Measurements from ENCODE around the gene WNT7B.

The WNT7B gene

DNA sequence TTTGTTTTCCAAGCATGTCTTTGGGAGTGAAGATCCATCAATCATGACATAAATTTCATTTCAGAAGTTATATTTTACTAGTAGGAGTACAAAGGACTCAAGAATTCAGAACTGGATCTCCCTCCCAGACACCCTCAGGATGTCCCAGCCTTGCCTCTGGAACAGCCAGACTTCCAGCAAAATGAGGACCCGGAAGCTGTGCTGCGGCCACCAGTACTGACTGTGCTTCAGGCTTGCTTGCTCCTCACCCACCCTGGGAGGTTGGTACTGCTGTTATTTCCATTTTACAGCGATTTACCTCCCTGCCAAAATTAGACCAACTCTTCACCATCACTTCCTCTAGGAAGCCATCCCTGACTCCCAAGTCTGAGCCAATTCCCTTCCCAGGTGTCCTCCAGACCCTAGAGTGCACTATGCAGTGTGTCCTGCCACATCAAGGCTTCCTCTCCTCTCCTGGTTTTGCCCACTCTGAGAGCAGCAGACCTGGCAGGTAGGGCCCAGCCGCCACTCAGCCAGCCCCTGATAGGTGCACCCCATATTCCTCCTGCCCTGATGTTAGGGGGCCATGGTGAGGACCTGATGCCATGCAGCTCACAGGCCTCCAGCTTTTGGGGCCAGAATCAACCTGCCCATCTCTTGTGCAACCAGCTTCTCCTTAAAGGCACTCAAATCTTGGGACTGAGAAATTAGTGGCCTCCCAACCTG lies 47.3 kb upstream of the WNT7B start:
- TF ChIP-seq ARNTL (CRISPR knock-in tag; IDR thresholded peaks at IDR 0.05; ENCODE audit: borderline replicate concordance, low read depth), result no peak
- 0 out of 3 replicates have a peak, but pooled peaks have one; percentile 29 for ATAC-seq

DNA sequence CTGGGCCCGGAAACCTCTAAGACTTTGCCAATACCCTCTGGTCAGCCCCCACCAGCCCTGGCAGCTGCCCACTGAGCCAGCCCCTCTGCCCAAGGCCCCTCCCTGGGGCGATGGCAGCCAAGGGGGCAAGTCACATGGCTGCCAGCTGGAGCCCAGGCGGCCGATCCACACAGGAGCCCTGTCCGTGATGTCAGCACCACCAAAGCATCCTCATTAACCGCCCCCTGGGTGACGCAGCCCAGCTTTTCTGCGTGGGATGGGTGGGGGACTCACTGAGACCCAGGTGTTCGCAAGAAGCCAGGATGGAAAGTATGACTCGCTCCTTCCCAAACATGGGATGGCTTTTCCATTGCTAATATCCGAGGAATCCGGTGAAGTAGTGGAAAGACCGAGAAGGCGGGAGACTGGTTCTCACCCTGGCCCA lies 46.6 kb upstream of the WNT7B start:
- TF ChIP-seq ZFP3 (CRISPR knock-in tag; IDR thresholded peaks at IDR 0.05), result no peak
- no peak for TF ChIP-seq PPARA (CRISPR knock-in tag; IDR thresholded peaks at IDR 0.05; ENCODE audit: borderline replicate concordance)
- TF ChIP-seq ZNF565 (CRISPR knock-in tag; conservative IDR thresholded peaks at IDR 0.05; ENCODE audit: low read depth), result no peak
- no peak for TF ChIP-seq ZNF70 (CRISPR knock-in tag; IDR thresholded peaks at IDR 0.05)
- TF ChIP-seq, protein P1, sequence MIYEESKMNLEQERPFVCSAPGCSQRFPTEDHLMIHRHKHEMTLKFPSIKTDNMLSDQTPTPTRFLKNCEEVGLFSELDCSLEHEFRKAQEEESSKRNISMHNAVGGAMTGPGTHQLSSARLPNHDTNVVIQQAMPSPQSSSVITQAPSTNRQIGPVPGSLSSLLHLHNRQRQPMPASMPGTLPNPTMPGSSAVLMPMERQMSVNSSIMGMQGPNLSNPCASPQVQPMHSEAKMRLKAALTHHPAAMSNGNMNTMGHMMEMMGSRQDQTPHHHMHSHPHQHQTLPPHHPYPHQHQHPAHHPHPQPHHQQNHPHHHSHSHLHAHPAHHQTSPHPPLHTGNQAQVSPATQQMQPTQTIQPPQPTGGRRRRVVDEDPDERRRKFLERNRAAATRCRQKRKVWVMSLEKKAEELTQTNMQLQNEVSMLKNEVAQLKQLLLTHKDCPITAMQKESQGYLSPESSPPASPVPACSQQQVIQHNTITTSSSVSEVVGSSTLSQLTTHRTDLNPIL (CRISPR knock-in tag; IDR thresholded peaks at IDR 0.05; ENCODE audit: low read depth), result no peak
- TF ChIP-seq, protein P2, sequence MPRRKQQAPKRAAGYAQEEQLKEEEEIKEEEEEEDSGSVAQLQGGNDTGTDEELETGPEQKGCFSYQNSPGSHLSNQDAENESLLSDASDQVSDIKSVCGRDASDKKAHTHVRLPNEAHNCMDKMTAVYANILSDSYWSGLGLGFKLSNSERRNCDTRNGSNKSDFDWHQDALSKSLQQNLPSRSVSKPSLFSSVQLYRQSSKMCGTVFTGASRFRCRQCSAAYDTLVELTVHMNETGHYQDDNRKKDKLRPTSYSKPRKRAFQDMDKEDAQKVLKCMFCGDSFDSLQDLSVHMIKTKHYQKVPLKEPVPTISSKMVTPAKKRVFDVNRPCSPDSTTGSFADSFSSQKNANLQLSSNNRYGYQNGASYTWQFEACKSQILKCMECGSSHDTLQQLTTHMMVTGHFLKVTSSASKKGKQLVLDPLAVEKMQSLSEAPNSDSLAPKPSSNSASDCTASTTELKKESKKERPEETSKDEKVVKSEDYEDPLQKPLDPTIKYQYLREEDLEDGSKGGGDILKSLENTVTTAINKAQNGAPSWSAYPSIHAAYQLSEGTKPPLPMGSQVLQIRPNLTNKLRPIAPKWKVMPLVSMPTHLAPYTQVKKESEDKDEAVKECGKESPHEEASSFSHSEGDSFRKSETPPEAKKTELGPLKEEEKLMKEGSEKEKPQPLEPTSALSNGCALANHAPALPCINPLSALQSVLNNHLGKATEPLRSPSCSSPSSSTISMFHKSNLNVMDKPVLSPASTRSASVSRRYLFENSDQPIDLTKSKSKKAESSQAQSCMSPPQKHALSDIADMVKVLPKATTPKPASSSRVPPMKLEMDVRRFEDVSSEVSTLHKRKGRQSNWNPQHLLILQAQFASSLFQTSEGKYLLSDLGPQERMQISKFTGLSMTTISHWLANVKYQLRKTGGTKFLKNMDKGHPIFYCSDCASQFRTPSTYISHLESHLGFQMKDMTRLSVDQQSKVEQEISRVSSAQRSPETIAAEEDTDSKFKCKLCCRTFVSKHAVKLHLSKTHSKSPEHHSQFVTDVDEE (CRISPR knock-in tag; IDR thresholded peaks at IDR 0.05), result no peak
- TF ChIP-seq TCF4 (CRISPR knock-in tag; IDR thresholded peaks at IDR 0.05; ENCODE audit: borderline replicate concordance), result no peak
- TF ChIP-seq, protein P3, sequence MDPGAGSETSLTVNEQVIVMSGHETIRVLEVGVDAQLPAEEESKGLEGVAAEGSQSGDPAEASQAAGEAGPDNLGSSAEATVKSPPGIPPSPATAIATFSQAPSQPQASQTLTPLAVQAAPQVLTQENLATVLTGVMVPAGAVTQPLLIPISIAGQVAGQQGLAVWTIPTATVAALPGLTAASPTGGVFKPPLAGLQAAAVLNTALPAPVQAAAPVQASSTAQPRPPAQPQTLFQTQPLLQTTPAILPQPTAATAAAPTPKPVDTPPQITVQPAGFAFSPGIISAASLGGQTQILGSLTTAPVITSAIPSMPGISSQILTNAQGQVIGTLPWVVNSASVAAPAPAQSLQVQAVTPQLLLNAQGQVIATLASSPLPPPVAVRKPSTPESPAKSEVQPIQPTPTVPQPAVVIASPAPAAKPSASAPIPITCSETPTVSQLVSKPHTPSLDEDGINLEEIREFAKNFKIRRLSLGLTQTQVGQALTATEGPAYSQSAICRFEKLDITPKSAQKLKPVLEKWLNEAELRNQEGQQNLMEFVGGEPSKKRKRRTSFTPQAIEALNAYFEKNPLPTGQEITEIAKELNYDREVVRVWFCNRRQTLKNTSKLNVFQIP (CRISPR knock-in tag; IDR thresholded peaks at IDR 0.05; ENCODE audit: borderline replicate concordance, low read depth), result no peak
- peak; percentile 16; the same call in 2 of the 3 replicates for ATAC-seq

DNA sequence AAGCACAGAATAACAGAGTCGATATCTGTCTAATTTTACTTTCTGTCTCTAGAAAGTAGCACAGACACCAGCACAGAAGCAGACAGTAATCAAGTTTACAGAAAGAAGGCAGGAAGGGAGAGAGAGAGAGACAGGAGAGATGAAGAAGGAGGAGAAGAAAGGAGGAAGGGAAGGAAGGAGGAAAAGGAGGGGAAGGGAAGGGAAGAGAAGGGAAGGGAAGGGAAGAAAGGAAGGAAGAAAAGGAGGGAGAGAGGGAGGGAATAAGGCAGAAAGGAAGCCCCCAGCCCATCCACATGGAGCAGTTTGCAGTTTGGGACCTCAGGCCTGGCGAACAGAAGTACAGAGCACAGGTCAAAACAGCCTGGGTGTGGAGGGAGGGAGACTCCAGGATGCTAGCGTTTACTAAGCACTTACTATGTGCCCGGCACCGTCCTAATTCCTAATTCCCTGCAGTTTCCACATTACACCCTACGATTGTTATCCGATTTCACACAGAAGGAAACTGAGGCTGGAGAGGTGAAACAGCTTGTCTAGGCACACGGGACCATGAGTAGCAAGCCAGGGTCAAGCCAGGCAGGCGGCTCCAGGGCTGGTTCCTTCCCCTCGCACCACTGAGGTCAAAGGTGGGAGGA lies 46.0 kb upstream of the WNT7B start:
- TF ChIP-seq, protein P1 (CRISPR knock-in tag; IDR thresholded peaks at IDR 0.05; ENCODE audit: low read depth), result no peak
- no peak for TF ChIP-seq RARB (CRISPR knock-in tag; IDR thresholded peaks at IDR 0.05)
- ATAC-seq, result no peak

DNA sequence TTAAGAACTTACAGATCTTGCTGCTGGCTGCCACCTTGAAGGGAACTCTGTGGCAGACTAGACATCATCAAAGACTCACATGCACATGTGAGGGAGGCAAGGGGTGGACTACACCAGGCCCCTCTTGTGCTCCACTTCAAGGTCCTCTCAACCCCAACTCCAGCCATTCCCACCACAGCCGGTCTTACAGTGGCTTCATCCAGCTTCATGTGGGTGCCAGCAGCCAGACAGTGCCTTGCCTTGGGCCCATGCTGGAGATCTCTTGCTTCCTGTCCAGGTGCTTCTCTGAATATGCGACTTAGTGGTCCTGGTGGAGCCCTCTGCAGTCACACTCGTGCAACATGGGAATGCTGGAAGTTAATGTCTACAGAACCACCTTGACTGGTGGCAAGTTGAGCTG lies 44.6 kb upstream of the WNT7B start:
- TF ChIP-seq ESRRG (CRISPR knock-in tag; IDR thresholded peaks at IDR 0.05) (no peak), GLIS3 (CRISPR knock-in tag; IDR thresholded peaks at IDR 0.05) (no peak), ZNF8 (CRISPR knock-in tag; IDR thresholded peaks at IDR 0.05) (no peak), ZFP3 (CRISPR knock-in tag; IDR thresholded peaks at IDR 0.05) (no peak), ZNF70 (CRISPR knock-in tag; IDR thresholded peaks at IDR 0.05) (no peak), PPARA (CRISPR knock-in tag; IDR thresholded peaks at IDR 0.05; ENCODE audit: borderline replicate concordance) (no peak), OSR1 (CRISPR knock-in tag; IDR thresholded peaks at IDR 0.05) (no peak), SNAI2 (CRISPR knock-in tag; IDR thresholded peaks at IDR 0.05) (no peak), CSDC2 (CRISPR knock-in tag; IDR thresholded peaks at IDR 0.05) (no peak), BACH2 (CRISPR knock-in tag; IDR thresholded peaks at IDR 0.05; ENCODE audit: borderline replicate concordance) (no peak), ZNF565 (CRISPR knock-in tag; conservative IDR thresholded peaks at IDR 0.05; ENCODE audit: low read depth) (no peak), TCF4 (CRISPR knock-in tag; IDR thresholded peaks at IDR 0.05; ENCODE audit: borderline replicate concordance) (no peak), ZC3H10 (CRISPR knock-in tag; IDR thresholded peaks at IDR 0.05) (no peak)
- TF ChIP-seq, protein P4, sequence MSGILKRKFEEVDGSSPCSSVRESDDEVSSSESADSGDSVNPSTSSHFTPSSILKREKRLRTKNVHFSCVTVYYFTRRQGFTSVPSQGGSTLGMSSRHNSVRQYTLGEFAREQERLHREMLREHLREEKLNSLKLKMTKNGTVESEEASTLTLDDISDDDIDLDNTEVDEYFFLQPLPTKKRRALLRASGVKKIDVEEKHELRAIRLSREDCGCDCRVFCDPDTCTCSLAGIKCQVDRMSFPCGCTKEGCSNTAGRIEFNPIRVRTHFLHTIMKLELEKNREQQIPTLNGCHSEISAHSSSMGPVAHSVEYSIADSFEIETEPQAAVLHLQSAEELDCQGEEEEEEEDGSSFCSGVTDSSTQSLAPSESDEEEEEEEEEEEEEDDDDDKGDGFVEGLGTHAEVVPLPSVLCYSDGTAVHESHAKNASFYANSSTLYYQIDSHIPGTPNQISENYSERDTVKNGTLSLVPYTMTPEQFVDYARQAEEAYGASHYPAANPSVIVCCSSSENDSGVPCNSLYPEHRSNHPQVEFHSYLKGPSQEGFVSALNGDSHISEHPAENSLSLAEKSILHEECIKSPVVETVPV (CRISPR knock-in tag; IDR thresholded peaks at IDR 0.05), result no peak
- TF ChIP-seq, protein P2 (CRISPR knock-in tag; IDR thresholded peaks at IDR 0.05), result no peak
- ATAC-seq, result no peak
